LHCN-M2 (cell line): Measurements from ENCODE around the gene MEGF6. TPM values are rescaled to one million over a fixed set of nuclear protein-coding genes. Genes with fewer than 3 reads are reported as not detected.

ENCODE experiments used
- DNase-seq: peaks from one replicate; pipeline ENCODE4 v3.0.0-alpha.2; 2012; ENCODE audit warnings: low read depth
- total RNA-seq: library from RNA; depleted of rRNA; stranded (reverse); fragments of >200 nt; gene quantifications from 2 replicates; pipeline ENCODE4 v1.2.3, GENCODE V29; 2014

Gene MEGF6
- total RNA-seq, 1 experiment from 2014 or later: 0.11 TPM

- no peak for DNase-seq
Observed at GRCh38 chr1:3522112-3522511, 89.2 kb downstream of the MEGF6 start.

GRCh38 chr1:3521426-3521825 lies 89.9 kb downstream of the MEGF6 start:
- no peak for DNase-seq

- DNase-seq: no peak
Observed at GRCh38 chr1:3520419-3521378, 90.6 kb downstream of the MEGF6 start.

GRCh38 chr1:3519301-3519885 lies 91.9 kb downstream of the MEGF6 start:
- DNase-seq: no peak

GRCh38 chr1:3518756-3519155 lies 92.6 kb downstream of the MEGF6 start:
- no peak for DNase-seq

GRCh38 chr1:3518256-3518655 lies 93.1 kb downstream of the MEGF6 start:
- no peak for DNase-seq

GRCh38 chr1:3516911-3517675 lies 94.2 kb downstream of the MEGF6 start:
- DNase-seq: no peak

GRCh38 chr1:3516481-3516869 lies 94.8 kb downstream of the MEGF6 start:
- DNase-seq: no peak

- peak; percentile 82 for DNase-seq
Observed at GRCh38 chr1:3515774-3516480, 95.4 kb downstream of the MEGF6 start.

GRCh38 chr1:3515272-3515671 lies 96.0 kb downstream of the MEGF6 start:
- DNase-seq: no peak

- no peak for DNase-seq
Observed at GRCh38 chr1:3514404-3514803, 96.9 kb downstream of the MEGF6 start.

GRCh38 chr1:3511856-3512255 lies 99.5 kb downstream of the MEGF6 start:
- DNase-seq: no peak

GRCh38 chr1:3511306-3511705 lies 100.0 kb downstream of the MEGF6 start:
- DNase-seq: no peak

- no peak for DNase-seq
Observed at GRCh38 chr1:3510956-3511250, 100.4 kb downstream of the MEGF6 start.

GRCh38 chr1:3510136-3510955 lies 101.0 kb downstream of the MEGF6 start:
- no peak for DNase-seq

GRCh38 chr1:3509721-3510120 lies 101.6 kb downstream of the MEGF6 start:
- DNase-seq: no peak

- DNase-seq: no peak
Observed at GRCh38 chr1:3508757-3509415, 102.4 kb downstream of the MEGF6 start.

- no peak for DNase-seq
Observed at GRCh38 chr1:3507636-3508275, 103.6 kb downstream of the MEGF6 start.

GRCh38 chr1:3506943-3507342 lies 104.4 kb downstream of the MEGF6 start:
- no peak for DNase-seq

GRCh38 chr1:3506041-3506440 lies 105.3 kb downstream of the MEGF6 start:
- no peak for DNase-seq
